ENCODE data around the gene FAM114A2.

The FAM114A2 gene

GRCh38 chr5:154046486-154046885 is 7.8 kb upstream of the FAM114A2 start:
- H3K27ac Mint-ChIP-seq = no peak overlapping the region
- TF ChIP-seq CTCF (IDR thresholded peaks at IDR 0.05) = no peak

GRCh38 chr5:154044581-154044980 is 5.9 kb upstream of the FAM114A2 start:
- H3K27me3 Mint-ChIP-seq (ENCODE audit: low read depth, poor library complexity) = no peaks in the 10 kb centered on the region
- DNase-seq = no peak
- H3K4me1 Mint-ChIP-seq = peaks cover 3% of the 10 kb centered on the region
- no peak for TF ChIP-seq CTCF (IDR thresholded peaks at IDR 0.05)
- no peak overlapping the region for H3K4me3 Mint-ChIP-seq
- no peaks in the 10 kb centered on the region for H3K9me3 Mint-ChIP-seq
- no peak overlapping the region for H3K27ac Mint-ChIP-seq
- peaks cover 15% of the 10 kb centered on the region for H3K36me3 Mint-ChIP-seq (ENCODE audit: low read depth)

More at GRCh38 chr5:154046486-154046885, 7.8 kb upstream of the FAM114A2 start:
- H3K4me3 Mint-ChIP-seq = no peak overlapping the region
- no peaks in the 10 kb centered on the region for H3K9me3 Mint-ChIP-seq
- no peaks in the 10 kb centered on the region for H3K27me3 Mint-ChIP-seq (ENCODE audit: low read depth, poor library complexity)
- DNase-seq = no peak
- H3K36me3 Mint-ChIP-seq (ENCODE audit: low read depth) = peaks cover 28% of the 10 kb centered on the region
- H3K4me1 Mint-ChIP-seq = no peaks in the 10 kb centered on the region

GRCh38 chr5:154044099-154044498 is 5.4 kb upstream of the FAM114A2 start:
- no peaks in the 10 kb centered on the region for H3K9me3 Mint-ChIP-seq
- H3K4me1 Mint-ChIP-seq = peaks cover 8% of the 10 kb centered on the region
- H3K27me3 Mint-ChIP-seq (ENCODE audit: low read depth, poor library complexity) = no peaks in the 10 kb centered on the region

GRCh38 chr5:154042766-154043165 is 4.1 kb upstream of the FAM114A2 start:
- Mint-ChIP-seq H3K4me1 (peaks cover 19% of the 10 kb centered on the region), H3K27ac (no peak overlapping the region), H3K27me3 (ENCODE audit: low read depth, poor library complexity) (peaks cover 5% of the 10 kb centered on the region), H3K36me3 (ENCODE audit: low read depth) (peaks cover 14% of the 10 kb centered on the region), H3K4me3 (no peak overlapping the region), H3K9me3 (no peaks in the 10 kb centered on the region)
- TF ChIP-seq CTCF (IDR thresholded peaks at IDR 0.05) = no peak
- no peak for DNase-seq

More at GRCh38 chr5:154044099-154044498, 5.4 kb upstream of the FAM114A2 start:
- DNase-seq = no peak
- Mint-ChIP-seq H3K27ac (no peak overlapping the region), H3K36me3 (ENCODE audit: low read depth) (peaks cover 14% of the 10 kb centered on the region), H3K4me3 (no peak overlapping the region)
- TF ChIP-seq CTCF (IDR thresholded peaks at IDR 0.05) = no peak

GRCh38 chr5:154039458-154039829 is 734 bp upstream of the FAM114A2 start:
- peak overlapping the region; percentile 97 for H3K4me3 Mint-ChIP-seq
- peaks cover 5% of the 10 kb centered on the region for H3K27me3 Mint-ChIP-seq (ENCODE audit: low read depth, poor library complexity)
- no peak for TF ChIP-seq CTCF (IDR thresholded peaks at IDR 0.05)
- peak overlapping the region; percentile 91 for H3K27ac Mint-ChIP-seq
- peaks cover 26% of the 10 kb centered on the region for H3K4me1 Mint-ChIP-seq
- no peaks in the 10 kb centered on the region for H3K9me3 Mint-ChIP-seq
- DNase-seq = no peak
- H3K36me3 Mint-ChIP-seq (ENCODE audit: low read depth) = no peaks in the 10 kb centered on the region

GRCh38 chr5:154038261-154038706 is 426 bp downstream of the FAM114A2 start:
- H3K4me1 Mint-ChIP-seq = peaks cover 26% of the 10 kb centered on the region
- H3K4me3 Mint-ChIP-seq = peak overlapping the region; percentile 97
- H3K27ac Mint-ChIP-seq = peak overlapping the region; percentile 91
- peaks cover 5% of the 10 kb centered on the region for H3K27me3 Mint-ChIP-seq (ENCODE audit: low read depth, poor library complexity)
- no peaks in the 10 kb centered on the region for H3K9me3 Mint-ChIP-seq
- H3K36me3 Mint-ChIP-seq (ENCODE audit: low read depth) = no peaks in the 10 kb centered on the region
- no peak for DNase-seq
- no peak for TF ChIP-seq CTCF (IDR thresholded peaks at IDR 0.05)
